ENCODE measurements around the gene SMIM36.

SMIM36 gene

GRCh38 chr17:55454906-55455474 is 56.3 kb downstream of the SMIM36 start:
- no peak for DNase-seq

GRCh38 chr17:55453839-55454557 is 57.3 kb downstream of the SMIM36 start:
- peak; percentile 71 to 84 (median 82) for DNase-seq

GRCh38 chr17:55452139-55452790 is 59.0 kb downstream of the SMIM36 start:
- DNase-seq = peak; percentile 56 to 64 (median 60)

GRCh38 chr17:55451758-55452138 is 59.5 kb downstream of the SMIM36 start:
- no peak for DNase-seq

GRCh38 chr17:55451203-55451641 is 60.0 kb downstream of the SMIM36 start:
- no peak for DNase-seq

GRCh38 chr17:55450232-55450825 is 60.9 kb downstream of the SMIM36 start:
- no peak for DNase-seq

GRCh38 chr17:55448681-55449080 is 62.6 kb downstream of the SMIM36 start:
- DNase-seq = no peak

GRCh38 chr17:55446581-55447205 is 64.6 kb downstream of the SMIM36 start:
- no peak for DNase-seq

GRCh38 chr17:55446004-55446403 is 65.2 kb downstream of the SMIM36 start:
- DNase-seq = peak; percentile 48 to 90 (median 75)

GRCh38 chr17:55444471-55445441 is 66.5 kb downstream of the SMIM36 start:
- DNase-seq = peak; percentile 67 to 88 (median 84)

GRCh38 chr17:55443904-55444303 is 67.3 kb downstream of the SMIM36 start:
- no peak for DNase-seq

GRCh38 chr17:55442953-55443683 is 68.1 kb downstream of the SMIM36 start:
- DNase-seq = no peak

- no peak for DNase-seq
These were observed 68.8 kb downstream of the SMIM36 start for GRCh38 chr17:55442462-55442861.

- no peak for DNase-seq
These were observed 69.7 kb downstream of the SMIM36 start for GRCh38 chr17:55441544-55441943.

- peak in 3 of 4 experiments; percentile 22 to 51 (median 41) for DNase-seq
These were observed 70.9 kb downstream of the SMIM36 start for GRCh38 chr17:55440391-55440790.

GRCh38 chr17:55437159-55437605 is 74.1 kb downstream of the SMIM36 start:
- peak; percentile 73 to 91 (median 86) for DNase-seq

- DNase-seq = no peak
These were observed 74.8 kb downstream of the SMIM36 start for GRCh38 chr17:55436224-55437158.

GRCh38 chr17:55435408-55435807 is 75.8 kb downstream of the SMIM36 start:
- no peak for DNase-seq

GRCh38 chr17:55434721-55435120 is 76.5 kb downstream of the SMIM36 start:
- peak in 3 of 4 experiments; percentile 34 to 65 (median 56) for DNase-seq
